CD4-positive, alpha-beta T cell treated with Interleukin-1 beta for 1 hour (primary cell): Measurements from ENCODE around the gene UBXN10.

ENCODE experiments used
- DNase-seq, 2 donors: peaks; one replicate each; pipeline ENCODE4 v3.0.0-alpha.2; 2020 to 2022

Gene UBXN10, protein sequence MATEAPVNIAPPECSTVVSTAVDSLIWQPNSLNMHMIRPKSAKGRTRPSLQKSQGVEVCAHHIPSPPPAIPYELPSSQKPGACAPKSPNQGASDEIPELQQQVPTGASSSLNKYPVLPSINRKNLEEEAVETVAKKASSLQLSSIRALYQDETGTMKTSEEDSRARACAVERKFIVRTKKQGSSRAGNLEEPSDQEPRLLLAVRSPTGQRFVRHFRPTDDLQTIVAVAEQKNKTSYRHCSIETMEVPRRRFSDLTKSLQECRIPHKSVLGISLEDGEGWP

GRCh38 chr1:20185834-20186782 lies at the start of gene UBXN10, which contains the start of gene PLA2G2C:
Gene UBXN10, plus strand, starts transcription at chr1:20186096. Its CDS starts 4,466 bp downstream, at chr1:20190562.
Gene PLA2G2C, minus strand, starts transcription at chr1:20186518. Its CDS starts 9,155 bp downstream, at chr1:20177363.
- peak; percentile 67 to 77 for DNase-seq

DNA sequence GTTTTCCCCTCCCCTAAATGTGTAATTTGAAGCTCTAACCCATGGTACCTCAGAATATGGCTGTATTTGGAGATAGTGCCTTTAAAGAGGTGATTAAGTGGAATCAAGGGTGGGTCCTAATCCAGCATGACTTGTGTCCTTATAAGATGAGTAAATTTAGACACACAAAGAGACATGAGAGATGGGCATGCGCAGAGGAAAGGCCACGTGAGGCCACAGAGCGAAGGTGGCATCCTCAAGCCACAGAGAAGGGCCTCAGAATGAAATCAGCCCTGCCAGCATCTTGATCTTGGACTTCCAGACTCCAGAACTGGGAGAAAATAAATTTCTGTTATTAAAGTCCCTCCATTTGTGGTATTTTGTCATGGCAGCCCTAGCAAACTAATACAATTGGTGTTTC lies 49.6 kb upstream of the UBXN10 start:
- no peak for DNase-seq

DNA sequence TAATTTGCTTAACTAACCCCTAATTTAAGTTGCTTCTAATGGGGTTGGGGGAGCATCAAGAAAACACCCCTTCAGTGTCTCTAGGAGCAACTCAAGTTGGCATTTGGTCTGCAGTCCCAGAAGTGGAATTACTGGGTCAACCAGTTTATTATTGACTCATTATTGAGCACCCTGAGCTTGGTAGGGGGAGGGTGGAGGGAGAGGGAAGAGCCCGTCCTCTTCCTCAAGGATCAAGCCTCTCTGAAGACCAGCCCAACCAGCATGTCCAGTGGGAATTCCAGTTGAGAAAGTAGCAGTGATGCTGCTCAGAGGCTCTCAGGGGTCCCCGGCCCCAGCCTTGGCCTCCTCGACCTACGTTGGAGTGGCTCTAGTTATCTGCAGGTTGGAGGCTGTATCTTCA lies 48.8 kb upstream of the UBXN10 start:
- DNase-seq, result no peak

DNA sequence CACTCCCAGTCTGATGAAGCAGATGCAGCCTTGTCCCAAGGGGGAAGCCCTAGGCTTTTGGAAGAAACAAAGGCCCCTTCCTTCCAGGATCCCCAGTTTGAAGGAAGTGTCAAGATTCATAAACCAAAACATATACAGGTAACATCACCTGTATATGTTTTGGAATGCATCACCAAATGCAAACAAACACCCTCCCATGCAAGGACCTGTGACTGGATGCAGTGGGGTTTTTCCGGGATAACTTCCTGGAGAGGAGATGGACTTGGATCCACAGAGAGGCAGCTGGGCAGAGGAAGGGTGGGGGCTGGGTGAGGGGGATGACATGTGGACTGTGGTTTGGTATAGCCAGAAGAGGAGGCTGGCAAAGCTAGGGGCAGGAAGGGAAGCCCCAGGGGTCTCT lies 48.3 kb upstream of the UBXN10 start:
- DNase-seq, result no peak

- no peak for DNase-seq
Measured at GRCh38 chr1:20138346-20138745, 47.5 kb upstream of the UBXN10 start.

DNA sequence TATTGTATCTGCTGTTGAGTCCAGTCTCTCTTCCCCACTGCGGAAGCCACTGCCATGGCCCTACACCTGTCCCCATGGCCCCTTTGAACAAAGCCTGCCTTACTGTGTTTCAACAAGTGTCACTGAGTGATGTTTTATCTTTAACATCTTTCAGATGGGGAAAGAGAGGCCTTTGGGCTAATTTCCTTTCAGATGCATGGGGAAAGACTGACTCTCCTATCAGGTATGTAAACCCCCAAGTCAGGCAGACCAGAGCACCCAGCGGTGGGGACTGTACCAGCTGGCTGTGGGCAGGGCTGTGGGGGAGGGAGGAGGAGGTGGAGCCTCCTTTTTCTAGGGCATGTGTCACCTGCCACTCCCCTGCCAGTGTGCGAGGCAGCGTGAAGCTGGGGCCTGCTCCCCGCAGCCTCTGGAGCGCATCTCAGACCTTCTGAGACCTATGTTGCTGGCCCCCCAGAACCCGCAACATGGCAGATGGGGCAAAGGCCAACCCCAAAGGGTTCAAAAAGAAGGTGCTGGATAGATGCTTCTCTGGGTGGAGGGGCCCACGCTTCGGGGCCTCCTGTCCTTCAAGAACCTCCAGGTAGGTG lies 46.8 kb upstream of the UBXN10 start, which contains the start of gene PLA2G2F:
Gene PLA2G2F (plus strand): TSS at position 363 of the 590 bp plus-strand sequence. CDS start 105 bp downstream, at position 468.
- DNase-seq, result no peak

DNA sequence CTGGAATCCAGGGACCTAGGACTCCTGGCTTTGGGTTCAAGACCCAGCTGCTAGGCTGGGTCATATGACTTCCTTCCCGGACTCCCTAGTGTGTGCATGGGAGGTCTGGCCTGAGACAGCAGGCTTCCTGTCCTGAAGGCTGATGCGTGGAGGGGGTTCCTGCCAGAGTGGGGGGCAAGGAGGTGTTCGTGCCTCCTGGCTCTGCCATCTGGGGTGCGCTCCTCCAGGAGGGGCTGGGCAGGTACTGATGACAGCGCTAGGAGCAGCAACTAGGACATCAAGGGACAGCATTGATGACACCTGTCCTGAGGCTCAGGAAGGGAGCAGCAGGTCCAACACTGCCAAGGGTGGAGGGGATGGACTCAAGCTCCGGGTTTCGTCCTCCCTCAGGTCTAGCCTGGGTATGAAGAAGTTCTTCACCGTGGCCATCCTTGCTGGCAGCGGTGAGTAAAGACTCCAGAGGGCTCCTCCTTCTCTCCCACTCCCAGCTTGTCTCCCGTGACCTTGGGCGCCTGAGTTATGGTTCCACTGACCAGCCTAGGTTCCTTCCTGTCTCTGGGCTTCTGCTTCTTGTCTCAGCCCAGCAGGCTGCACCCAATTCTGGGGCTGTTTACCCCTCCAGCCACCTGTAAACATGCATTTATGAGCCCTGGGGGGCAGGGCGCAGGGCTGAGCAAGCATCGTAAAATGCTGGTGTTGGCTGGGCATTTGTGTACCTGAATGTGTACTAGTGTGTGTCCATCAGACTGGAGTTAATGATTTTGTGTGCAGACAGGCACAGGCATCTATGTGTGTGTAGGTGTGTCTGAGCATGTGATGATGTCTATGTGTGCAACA lies 45.9 kb upstream of the UBXN10 start:
- no peak for DNase-seq

GRCh38 chr1:20141001-20141400 lies 44.9 kb upstream of the UBXN10 start:
- no peak for DNase-seq

GRCh38 chr1:20141466-20141865 lies 44.4 kb upstream of the UBXN10 start:
- no peak for DNase-seq

DNA sequence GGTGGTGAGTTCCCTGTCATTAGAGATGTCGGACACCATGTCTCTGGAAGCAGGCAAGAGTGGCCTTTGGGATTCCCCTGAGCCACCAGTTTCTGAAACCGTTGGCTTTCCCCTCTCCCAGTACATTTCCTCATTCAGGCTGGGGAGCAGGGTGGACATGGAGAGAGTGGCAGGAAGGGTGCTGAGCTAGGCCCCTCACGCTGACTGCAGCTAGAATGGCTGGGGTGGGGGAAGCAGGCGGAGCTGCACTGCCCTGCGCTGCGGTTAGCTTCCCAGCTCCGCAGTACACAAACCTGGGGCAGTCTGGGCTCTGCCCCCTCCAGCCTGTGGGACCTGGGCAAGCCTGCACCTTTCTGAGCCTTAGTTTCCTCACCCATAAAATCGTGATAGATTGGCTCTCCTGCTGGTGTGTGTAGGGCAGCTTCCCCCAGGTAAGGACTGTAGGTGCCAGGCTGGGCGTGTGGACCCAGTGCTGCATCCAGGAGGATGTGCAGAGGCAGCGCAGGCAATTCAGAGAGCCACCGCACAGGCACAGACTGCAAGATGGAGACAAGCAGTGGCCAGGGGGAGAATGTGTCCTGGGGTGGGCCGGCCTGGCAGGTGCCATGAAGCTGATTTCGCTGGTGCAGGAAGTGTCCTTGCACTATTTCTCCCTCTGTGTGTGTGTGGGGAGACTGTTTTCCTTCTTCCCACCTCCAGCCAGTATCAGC lies 43.7 kb upstream of the UBXN10 start:
- no peak for DNase-seq

DNA sequence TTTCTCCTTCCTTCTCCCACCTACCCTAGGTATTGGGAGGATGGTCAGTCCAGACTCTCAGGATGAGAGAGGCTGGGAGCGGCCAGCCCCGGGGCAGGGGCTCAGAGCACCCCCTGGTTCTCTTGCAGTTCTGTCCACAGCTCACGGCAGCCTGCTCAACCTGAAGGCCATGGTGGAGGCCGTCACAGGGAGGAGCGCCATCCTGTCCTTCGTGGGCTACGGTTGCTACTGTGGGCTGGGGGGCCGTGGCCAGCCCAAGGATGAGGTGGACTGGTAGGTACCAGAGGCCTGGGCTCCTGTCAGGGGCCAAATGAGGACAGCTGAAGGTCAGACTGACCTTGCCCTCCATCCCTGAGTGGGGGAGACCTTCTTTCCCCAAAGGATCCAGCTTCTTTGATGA lies 42.6 kb upstream of the UBXN10 start:
- no peak for DNase-seq

- no peak for DNase-seq
Measured at GRCh38 chr1:20143734-20144565, 41.9 kb upstream of the UBXN10 start.

DNA sequence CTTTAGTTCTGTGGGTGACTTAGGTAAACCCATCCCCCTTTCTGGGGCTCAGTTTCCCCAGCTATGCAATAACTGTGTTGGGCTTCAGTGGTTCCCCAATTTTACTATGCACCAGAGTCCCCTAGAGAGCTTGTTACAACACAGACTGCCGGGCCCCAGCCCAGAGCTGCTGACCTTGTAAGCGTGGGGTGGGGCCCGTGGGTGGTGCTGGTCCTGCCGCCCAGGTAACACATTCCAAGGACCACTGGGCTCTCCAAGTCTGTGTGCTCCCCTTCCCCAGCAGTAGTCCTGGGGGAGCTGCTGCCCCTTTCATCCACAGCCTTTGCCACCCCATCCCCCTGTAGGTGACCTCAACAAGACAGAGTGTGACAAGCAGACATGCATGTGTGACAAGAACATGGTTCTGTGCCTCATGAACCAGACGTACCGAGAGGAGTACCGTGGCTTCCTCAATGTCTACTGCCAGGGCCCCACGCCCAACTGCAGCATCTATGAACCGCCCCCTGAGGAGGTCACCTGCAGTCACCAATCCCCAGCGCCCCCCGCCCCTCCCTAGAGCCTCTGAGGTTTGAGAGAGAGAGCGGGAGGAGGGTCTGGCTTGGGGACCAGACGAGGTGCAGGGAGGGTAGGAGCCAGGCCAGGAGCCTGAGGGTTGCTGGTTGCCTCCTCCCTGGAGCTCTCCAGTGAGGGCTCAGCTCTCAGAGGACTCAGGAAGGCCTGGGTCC lies 37.9 kb upstream of the UBXN10 start:
- DNase-seq, result no peak

DNA sequence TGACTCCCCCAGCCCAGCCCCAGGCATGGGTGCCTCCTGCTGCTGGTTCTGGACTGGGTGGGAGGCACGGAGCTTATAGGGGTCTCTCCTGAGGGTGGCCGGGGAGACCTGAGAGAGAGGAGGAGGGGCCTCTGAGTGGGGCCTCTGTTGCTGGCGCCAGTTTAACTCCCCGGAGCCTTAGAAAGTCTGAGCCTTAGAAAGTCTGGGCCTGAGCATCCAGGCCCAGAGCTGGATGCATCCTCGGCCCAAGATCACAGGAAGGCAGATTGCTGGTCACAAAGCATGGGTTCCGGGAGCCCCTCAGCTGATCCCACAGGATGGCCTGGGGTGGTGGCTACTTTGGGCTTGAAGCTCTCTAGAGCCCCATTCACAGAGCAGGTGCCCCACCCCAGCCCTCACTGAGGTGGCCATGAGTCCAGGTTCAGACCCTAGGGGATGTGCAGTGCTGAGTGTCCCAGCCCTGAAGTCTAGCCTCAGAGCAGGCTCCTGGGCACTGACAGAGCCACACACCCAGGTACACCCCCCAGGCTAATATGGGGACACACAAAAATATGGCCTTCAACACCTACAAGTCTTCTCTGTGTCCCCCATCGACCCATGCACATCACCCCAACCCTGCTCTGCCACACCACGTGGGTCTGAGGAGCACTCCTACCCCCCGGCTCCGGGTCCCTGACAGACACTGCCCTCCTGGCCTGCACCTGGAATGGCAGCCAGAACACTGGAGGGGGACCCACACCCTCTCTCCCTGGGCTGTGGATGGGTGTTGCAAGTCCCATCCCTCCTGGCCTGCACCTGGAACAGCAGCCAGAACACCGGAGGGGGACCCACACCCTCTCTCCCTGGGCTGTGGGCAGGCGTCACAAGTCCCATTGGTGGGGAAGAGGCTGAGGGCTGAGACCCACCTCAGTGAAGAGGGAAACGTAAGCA lies 37.1 kb upstream of the UBXN10 start:
- no peak for DNase-seq

DNA sequence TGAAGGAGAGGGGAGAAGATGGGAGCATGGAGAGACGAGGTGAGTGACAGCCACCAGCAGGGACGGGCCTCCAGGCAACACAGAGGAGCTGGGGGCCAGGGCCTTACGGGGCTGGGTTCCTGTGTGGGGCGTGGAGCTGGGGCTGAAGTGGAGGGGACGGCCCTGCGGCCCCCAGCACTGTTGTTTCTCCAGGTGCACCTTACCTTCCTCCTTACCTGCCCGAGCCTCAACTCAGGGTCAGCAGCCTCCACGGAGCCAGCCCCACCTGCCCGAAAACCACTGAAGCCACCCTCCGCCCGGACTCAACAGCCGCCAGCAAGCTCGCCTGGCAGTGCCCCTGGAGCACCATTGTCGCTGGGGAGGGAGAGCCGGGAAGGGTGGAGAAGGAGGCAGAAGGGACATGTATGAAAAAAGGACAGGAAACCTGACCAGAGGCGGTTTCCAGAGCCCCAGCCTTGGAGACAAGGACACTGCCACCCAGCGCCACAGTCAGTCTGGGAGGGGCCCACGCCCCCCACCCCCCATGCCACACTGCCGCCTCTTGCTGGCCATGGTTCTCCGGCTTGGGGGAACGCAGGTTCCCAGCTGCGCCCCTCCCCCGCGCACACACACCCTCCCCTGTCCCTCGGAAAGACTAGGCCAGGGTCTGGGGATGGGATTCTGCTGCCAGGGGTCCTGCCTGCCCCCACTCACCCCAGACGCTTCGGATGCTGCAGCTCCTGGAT lies 36.1 kb upstream of the UBXN10 start:
- DNase-seq, result no peak

DNA sequence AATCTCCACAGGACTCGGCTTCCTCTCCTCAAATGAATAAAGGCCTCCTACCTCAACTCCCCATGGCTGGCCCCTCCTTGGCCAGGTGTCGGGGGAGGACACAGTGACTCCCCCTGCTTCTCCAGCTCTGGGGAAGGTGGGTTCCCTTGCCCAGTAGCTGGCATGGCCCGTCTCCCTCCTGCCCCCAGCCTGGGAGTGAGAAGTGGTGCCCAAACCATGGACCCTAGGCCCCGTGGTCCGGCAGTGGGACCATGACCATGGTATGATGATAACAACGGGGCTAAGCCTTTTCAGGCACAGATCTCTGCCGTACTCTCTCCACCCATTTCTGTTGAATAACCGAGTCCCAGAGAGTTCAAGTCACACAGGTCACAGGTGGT lies 35.6 kb upstream of the UBXN10 start:
- DNase-seq, result no peak

DNA sequence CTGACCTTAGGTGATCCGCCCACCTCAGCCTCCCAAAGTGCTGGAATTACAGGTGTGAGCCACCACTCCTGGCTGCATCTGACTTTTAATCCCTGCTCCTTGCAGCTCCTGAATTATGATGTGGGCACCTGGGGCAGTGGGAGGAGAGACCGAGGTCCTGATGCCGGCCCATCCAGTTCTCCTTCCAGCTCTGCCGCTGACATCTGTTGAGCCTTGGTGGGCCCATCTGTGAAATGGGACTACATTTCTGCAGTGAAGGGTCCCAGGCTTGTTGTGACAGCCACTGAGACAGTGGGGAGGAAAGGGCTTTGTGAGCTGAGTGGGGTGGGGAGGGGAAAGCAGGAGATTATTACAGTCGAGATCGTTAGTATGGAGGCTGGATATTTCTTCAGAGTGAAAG lies 34.9 kb upstream of the UBXN10 start:
- no peak for DNase-seq

DNA sequence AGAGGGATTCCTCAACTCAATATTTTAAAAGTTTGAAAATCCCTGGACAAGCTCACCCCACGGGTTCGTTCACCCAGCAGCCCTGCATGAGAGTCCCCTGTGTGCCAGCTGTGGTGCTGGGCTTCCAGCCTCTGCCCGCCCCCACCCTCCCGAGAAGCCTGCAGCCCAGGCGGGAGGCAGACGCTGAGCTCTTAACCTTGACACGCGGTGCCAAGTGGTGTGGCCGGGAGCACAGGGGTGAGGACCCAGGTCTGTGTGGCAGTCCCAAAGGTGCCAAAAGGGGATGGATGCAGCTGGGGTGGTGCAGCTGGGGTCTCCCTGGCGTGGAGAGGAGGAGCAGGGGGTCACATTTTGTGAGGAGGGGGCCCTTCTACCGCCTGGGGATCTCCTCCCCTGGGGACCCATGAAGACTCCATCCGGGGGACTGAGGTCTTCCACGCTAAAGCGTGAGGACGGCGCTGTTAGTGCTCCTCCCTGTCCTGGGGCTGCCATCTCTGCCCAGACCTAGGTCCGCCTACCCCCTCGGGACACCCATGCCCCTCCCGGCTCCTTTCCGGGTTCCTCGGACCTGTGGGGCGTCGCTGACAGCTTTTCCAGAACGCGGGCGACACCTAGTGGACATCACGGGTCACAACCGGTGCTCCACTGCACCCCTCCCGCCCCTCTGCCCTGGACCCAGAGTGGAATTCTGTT lies 33.8 kb upstream of the UBXN10 start:
- DNase-seq, result peak; percentile 79 to 81
